ENCODE results near the gene DBN1.

The DBN1 gene

GRCh38 chr5:177507596-177508220, 34.3 kb upstream of the DBN1 start:
- ChIA-PET POLR2A (interaction anchor here (0.5 to 3.1 kb wide), 2 partner anchors 11 to 42 kb away, joined by 3 to 17 read pairs; partner anchors contain the start of gene PDLIM7), CTCF (interaction anchor here (1.2 to 12.3 kb wide), 6 partner anchors 9 to 104 kb away, joined by 3 to 115 read pairs (median 16); partner anchors contain the start of gene PDLIM7)
- no peak for TF ChIP-seq CTCF (IDR thresholded peaks at IDR 0.05; ENCODE audit: control extremely low read depth, extremely low read depth, low read depth, missing control alignments)
- DNase-seq (ENCODE audit: extremely low spot score): no peak

- DNase-seq (ENCODE audit: extremely low spot score): no peak
- CTCF ChIA-PET: interaction anchor here (1.4 to 12.3 kb wide), 4 partner anchors 8 to 103 kb away, joined by 4 to 115 read pairs (median 47); partner anchors contain the start of gene PDLIM7
- peak; percentile 7 for TF ChIP-seq CTCF (IDR thresholded peaks at IDR 0.05; ENCODE audit: control extremely low read depth, extremely low read depth, low read depth, missing control alignments)
- POLR2A ChIA-PET: no interaction called here
These were observed 33.7 kb upstream of the DBN1 start for GRCh38 chr5:177507165-177507564.

- POLR2A ChIA-PET: interaction anchor here (0.6 kb wide), 1 partner anchor 28 kb away, joined by 5 read pairs; no protein-coding TSS in a partner anchor
- CTCF ChIA-PET: interaction anchor here (1.0 to 12.3 kb wide), 3 partner anchors 9 to 101 kb away, joined by 3 to 115 read pairs (median 5); no protein-coding TSS in a partner anchor
- no peak for TF ChIP-seq CTCF (IDR thresholded peaks at IDR 0.05; ENCODE audit: control extremely low read depth, extremely low read depth, low read depth, missing control alignments)
- DNase-seq (ENCODE audit: extremely low spot score): no peak
These were observed 31.6 kb upstream of the DBN1 start for GRCh38 chr5:177505075-177505474.

- no peak for DNase-seq (ENCODE audit: extremely low spot score)
- POLR2A ChIA-PET: interaction anchor here (0.6 kb wide), 1 partner anchor 29 kb away, joined by 5 read pairs; no protein-coding TSS in a partner anchor
- CTCF ChIA-PET: interaction anchor here (1.0 to 12.3 kb wide), 4 partner anchors 9 to 100 kb away, joined by 3 to 115 read pairs (median 25); no protein-coding TSS in a partner anchor
- TF ChIP-seq CTCF (IDR thresholded peaks at IDR 0.05; ENCODE audit: control extremely low read depth, extremely low read depth, low read depth, missing control alignments): no peak
These were observed 30.9 kb upstream of the DBN1 start for GRCh38 chr5:177504086-177505056.

GRCh38 chr5:177503351-177504085, 30.1 kb upstream of the DBN1 start:
- no peak for DNase-seq (ENCODE audit: extremely low spot score)
- CTCF ChIA-PET: interaction anchor here (2.7 to 12.3 kb wide), 4 partner anchors 13 to 114 kb away, joined by 22 to 115 read pairs (median 66); partner anchors contain the start of gene DDX41
- no peak for TF ChIP-seq CTCF (IDR thresholded peaks at IDR 0.05; ENCODE audit: control extremely low read depth, extremely low read depth, low read depth, missing control alignments)
- POLR2A ChIA-PET: no interaction called here

All from GM10248 (cell line).